ENCODE data around the gene RPL19.
"Not testable (repeated sequence)": the region's sequence is repeated elsewhere in the genome, so short reads cannot be mapped to it uniquely, and the experiment has no call there.

RPL19 gene

DNA sequence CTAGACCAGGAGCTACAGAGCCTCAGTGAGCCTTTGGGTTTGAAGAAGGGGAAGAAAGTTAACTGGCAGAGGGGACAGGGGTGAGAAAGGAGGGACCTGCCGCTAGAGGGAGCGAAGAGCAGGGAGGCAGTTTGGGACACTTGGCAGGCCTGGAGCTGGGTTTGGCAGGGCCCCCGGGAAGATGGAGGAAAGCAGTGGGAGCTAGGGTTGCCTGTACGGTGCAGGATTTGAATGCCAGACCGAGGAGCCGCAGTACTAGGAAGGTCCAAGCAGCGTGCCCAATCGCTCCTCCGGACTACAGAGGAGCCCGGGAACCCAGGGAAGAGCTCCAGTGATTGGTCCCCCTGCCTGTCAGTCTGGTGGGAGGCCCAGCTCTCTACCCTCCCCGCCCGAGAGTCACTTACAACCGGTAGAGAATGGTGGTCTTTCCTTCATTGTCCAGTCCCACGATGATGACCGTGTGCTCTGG lies 35.4 kb upstream of the RPL19 start:
- no peaks in the 10 kb centered on the region for H3K36me3 ChIP-seq (ENCODE audit: control insufficient read depth, insufficient read depth, low read length)

GRCh38 chr17:39165178-39165840 lies 34.8 kb upstream of the RPL19 start:
- no peaks in the 10 kb centered on the region for H3K36me3 ChIP-seq (ENCODE audit: control insufficient read depth, insufficient read depth, low read length)
- H3K9me3 ChIP-seq (ENCODE audit: control insufficient read depth, low read length) = no peaks in the 10 kb centered on the region
- no peak overlapping the region for H3K27ac ChIP-seq (ENCODE audit: insufficient read depth, low read depth, low read length, poor library complexity, severe bottlenecking)
- H3K4me1 ChIP-seq (ENCODE audit: control insufficient read depth, insufficient read depth, low read length) = peaks cover 3% of the 10 kb centered on the region
- WGBS, 2 experiments = 33 to 40% methylated on average over 51 of the region's 51 CpGs
- peaks cover 26% of the 10 kb centered on the region for H3K27me3 ChIP-seq (ENCODE audit: control insufficient read depth, insufficient read depth, low read length, poor library complexity, severe bottlenecking)
- H3K4me3 ChIP-seq (ENCODE audit: insufficient read depth, low read depth, low read length) = peak overlapping the region; percentile 62

More for the DNA sequence above, 35.4 kb upstream of the RPL19 start:
- H3K27me3 ChIP-seq (ENCODE audit: control insufficient read depth, insufficient read depth, low read length, poor library complexity, severe bottlenecking) = peaks cover 26% of the 10 kb centered on the region
- H3K9me3 ChIP-seq (ENCODE audit: control insufficient read depth, low read length) = no peaks in the 10 kb centered on the region
- H3K27ac ChIP-seq (ENCODE audit: insufficient read depth, low read depth, low read length, poor library complexity, severe bottlenecking) = no peak overlapping the region
- H3K4me1 ChIP-seq (ENCODE audit: control insufficient read depth, insufficient read depth, low read length) = peaks cover 3% of the 10 kb centered on the region
- WGBS, 2 experiments = 3 to 4% methylated on average over 15 of the region's 15 CpGs
- H3K4me3 ChIP-seq (ENCODE audit: insufficient read depth, low read depth, low read length) = peak overlapping the region; percentile 62

DNA sequence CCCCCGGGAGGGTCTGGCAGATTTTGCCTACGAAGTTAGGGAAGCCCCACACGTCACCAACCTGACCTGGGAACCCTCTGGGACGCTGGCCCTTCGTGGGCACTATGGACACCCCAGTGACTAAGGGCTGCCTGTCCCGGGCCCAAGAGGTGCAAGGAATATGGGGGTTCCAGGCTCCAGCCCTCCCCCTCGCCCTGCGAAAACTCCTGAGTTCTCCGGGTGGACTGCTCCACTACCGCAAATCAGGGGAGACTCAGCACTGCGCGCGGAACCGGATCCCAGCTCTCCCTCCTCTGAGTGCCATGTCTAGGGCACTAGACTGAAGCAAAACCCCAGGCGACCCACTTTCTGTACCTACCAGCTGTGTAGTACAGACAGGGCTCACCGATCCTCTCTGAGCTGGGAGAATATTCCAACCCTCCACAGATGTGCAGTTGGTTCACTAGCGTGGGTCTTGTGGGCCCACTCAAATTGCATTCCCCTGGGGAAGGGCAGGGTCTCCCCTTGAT lies 34.2 kb upstream of the RPL19 start, which contains the start of gene ARL5C:
Gene ARL5C, minus strand, starts transcription at position 321 of the 509 bp plus-strand sequence. CDS start 401 bp downstream, outside the sequence.
- Histone ChIP-seq H3K4me3 (ENCODE audit: insufficient read depth, low read depth, low read length) (peak within 1 kb of the TSS; percentile 62), H3K36me3 (ENCODE audit: control insufficient read depth, insufficient read depth, low read length) (no peaks in the 10 kb centered on the region), H3K27ac (ENCODE audit: insufficient read depth, low read depth, low read length, poor library complexity, severe bottlenecking) (no peak within 1 kb of the TSS), H3K4me1 (ENCODE audit: control insufficient read depth, insufficient read depth, low read length) (peaks cover 3% of the 10 kb centered on the region), H3K27me3 (ENCODE audit: control insufficient read depth, insufficient read depth, low read length, poor library complexity, severe bottlenecking) (peaks cover 26% of the 10 kb centered on the region), H3K9me3 (ENCODE audit: control insufficient read depth, low read length) (no peaks in the 10 kb centered on the region)
- 84 to 87% methylated on average over 17 of the region's 17 CpGs for WGBS, 2 experiments

GRCh38 chr17:39166437-39167335 lies 33.4 kb upstream of the RPL19 start:
- Histone ChIP-seq H3K27me3 (ENCODE audit: control insufficient read depth, insufficient read depth, low read length, poor library complexity, severe bottlenecking) (peaks cover 26% of the 10 kb centered on the region), H3K36me3 (ENCODE audit: control insufficient read depth, insufficient read depth, low read length) (no peaks in the 10 kb centered on the region), H3K4me1 (ENCODE audit: control insufficient read depth, insufficient read depth, low read length) (peaks cover 3% of the 10 kb centered on the region), H3K4me3 (ENCODE audit: insufficient read depth, low read depth, low read length) (no peak overlapping the region), H3K27ac (ENCODE audit: insufficient read depth, low read depth, low read length, poor library complexity, severe bottlenecking) (no peak overlapping the region), H3K9me3 (ENCODE audit: control insufficient read depth, low read length) (no peaks in the 10 kb centered on the region)
- 65 to 70% methylated on average over 7 of the region's 7 CpGs for WGBS, 2 experiments

GRCh38 chr17:39167476-39167875 lies 32.6 kb upstream of the RPL19 start:
- Histone ChIP-seq H3K4me1 (ENCODE audit: control insufficient read depth, insufficient read depth, low read length) (peaks cover 3% of the 10 kb centered on the region), H3K36me3 (ENCODE audit: control insufficient read depth, insufficient read depth, low read length) (no peaks in the 10 kb centered on the region), H3K4me3 (ENCODE audit: insufficient read depth, low read depth, low read length) (no peak overlapping the region), H3K27me3 (ENCODE audit: control insufficient read depth, insufficient read depth, low read length, poor library complexity, severe bottlenecking) (peaks cover 26% of the 10 kb centered on the region), H3K9me3 (ENCODE audit: control insufficient read depth, low read length) (no peaks in the 10 kb centered on the region), H3K27ac (ENCODE audit: insufficient read depth, low read depth, low read length, poor library complexity, severe bottlenecking) (no peak overlapping the region)
- WGBS, 2 experiments = 68 to 77% methylated on average over 2 of the region's 2 CpGs

DNA sequence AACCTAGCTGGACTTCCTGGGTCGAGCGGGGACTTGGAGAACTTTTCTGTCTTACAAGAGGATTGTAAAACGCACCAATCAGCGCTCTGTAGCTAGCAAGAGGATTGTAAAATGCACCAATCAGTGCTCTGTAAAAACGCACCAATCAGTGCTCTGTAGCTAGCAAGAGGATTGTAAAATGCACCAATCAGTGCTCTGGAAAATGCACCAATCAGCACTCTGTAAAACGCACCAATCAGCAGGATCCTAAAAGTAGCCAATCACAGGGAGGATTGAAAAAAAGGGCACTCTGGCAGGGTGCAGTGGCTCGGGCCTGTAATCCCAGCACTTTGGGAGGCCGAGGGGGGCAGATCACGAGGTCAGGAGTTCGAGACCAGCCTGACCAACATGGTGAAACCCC lies 31.6 kb upstream of the RPL19 start:
- WGBS, 2 experiments = 94 to 95% methylated on average over 10 of the region's 10 CpGs
- not testable (repeated sequence) for H3K4me3 ChIP-seq (ENCODE audit: insufficient read depth, low read depth, low read length); H3K27ac ChIP-seq (ENCODE audit: insufficient read depth, low read depth, low read length, poor library complexity, severe bottlenecking); H3K36me3 ChIP-seq (ENCODE audit: control insufficient read depth, insufficient read depth, low read length); H3K9me3 ChIP-seq (ENCODE audit: control insufficient read depth, low read length); H3K4me1 ChIP-seq (ENCODE audit: control insufficient read depth, insufficient read depth, low read length)
- peaks cover 26% of the 10 kb centered on the region for H3K27me3 ChIP-seq (ENCODE audit: control insufficient read depth, insufficient read depth, low read length, poor library complexity, severe bottlenecking)

GRCh38 chr17:39169101-39169500 lies 31.0 kb upstream of the RPL19 start:
- WGBS, 2 experiments = 93 to 97% methylated on average over 14 of the region's 14 CpGs
- Histone ChIP-seq H3K36me3 (ENCODE audit: control insufficient read depth, insufficient read depth, low read length) (no peaks in the 10 kb centered on the region), H3K9me3 (ENCODE audit: control insufficient read depth, low read length) (no peaks in the 10 kb centered on the region), H3K4me3 (ENCODE audit: insufficient read depth, low read depth, low read length) (no peak overlapping the region), H3K27ac (ENCODE audit: insufficient read depth, low read depth, low read length, poor library complexity, severe bottlenecking) (no peak overlapping the region), H3K27me3 (ENCODE audit: control insufficient read depth, insufficient read depth, low read length, poor library complexity, severe bottlenecking) (peaks cover 26% of the 10 kb centered on the region), H3K4me1 (ENCODE audit: control insufficient read depth, insufficient read depth, low read length) (peaks cover 3% of the 10 kb centered on the region)

GRCh38 chr17:39169518-39169917 lies 30.6 kb upstream of the RPL19 start:
- Histone ChIP-seq H3K27me3 (ENCODE audit: control insufficient read depth, insufficient read depth, low read length, poor library complexity, severe bottlenecking) (peaks cover 26% of the 10 kb centered on the region), H3K36me3 (ENCODE audit: control insufficient read depth, insufficient read depth, low read length) (no peaks in the 10 kb centered on the region), H3K27ac (ENCODE audit: insufficient read depth, low read depth, low read length, poor library complexity, severe bottlenecking) (no peak overlapping the region), H3K4me3 (ENCODE audit: insufficient read depth, low read depth, low read length) (no peak overlapping the region), H3K9me3 (ENCODE audit: control insufficient read depth, low read length) (no peaks in the 10 kb centered on the region), H3K4me1 (ENCODE audit: control insufficient read depth, insufficient read depth, low read length) (peaks cover 5% of the 10 kb centered on the region)
- 84 to 93% methylated on average over 3 of the region's 3 CpGs for WGBS, 2 experiments

GRCh38 chr17:39170109-39170508 lies 30.0 kb upstream of the RPL19 start:
- Histone ChIP-seq H3K27me3 (ENCODE audit: control insufficient read depth, insufficient read depth, low read length, poor library complexity, severe bottlenecking) (peaks cover 23% of the 10 kb centered on the region), H3K36me3 (ENCODE audit: control insufficient read depth, insufficient read depth, low read length) (no peaks in the 10 kb centered on the region), H3K9me3 (ENCODE audit: control insufficient read depth, low read length) (no peaks in the 10 kb centered on the region), H3K4me1 (ENCODE audit: control insufficient read depth, insufficient read depth, low read length) (peaks cover 5% of the 10 kb centered on the region), H3K27ac (ENCODE audit: insufficient read depth, low read depth, low read length, poor library complexity, severe bottlenecking) (no peak overlapping the region), H3K4me3 (ENCODE audit: insufficient read depth, low read depth, low read length) (no peak overlapping the region)
- WGBS, 2 experiments = 88 to 91% methylated on average over 4 of the region's 4 CpGs

DNA sequence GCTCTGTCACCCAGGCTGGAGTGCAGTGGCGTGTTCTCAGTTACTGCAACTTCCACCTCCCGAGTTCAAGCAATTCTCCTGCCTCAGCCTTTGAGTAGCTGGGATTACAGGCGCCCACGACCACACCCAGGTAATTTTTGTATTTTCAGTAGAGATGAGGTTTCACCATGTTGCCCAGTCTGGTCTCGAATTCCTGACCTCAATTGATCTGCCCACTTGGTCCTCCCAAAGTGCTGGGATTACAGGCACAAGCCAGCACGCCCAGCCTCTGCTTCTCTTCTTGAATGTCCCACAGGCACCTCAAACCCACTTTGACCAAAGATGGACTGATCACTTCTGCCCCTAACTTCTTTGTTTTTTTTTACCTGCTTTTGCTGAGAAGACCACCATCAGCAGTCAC lies 29.5 kb upstream of the RPL19 start:
- H3K27me3 ChIP-seq (ENCODE audit: control insufficient read depth, insufficient read depth, low read length, poor library complexity, severe bottlenecking) = peaks cover 18% of the 10 kb centered on the region
- WGBS, 2 experiments = 88 to 91% methylated on average over 6 of the region's 6 CpGs

More for the DNA sequence above, 29.5 kb upstream of the RPL19 start:
- no peak overlapping the region for H3K4me3 ChIP-seq (ENCODE audit: insufficient read depth, low read depth, low read length)
- H3K27ac ChIP-seq (ENCODE audit: insufficient read depth, low read depth, low read length, poor library complexity, severe bottlenecking) = no peak overlapping the region
- no peaks in the 10 kb centered on the region for H3K36me3 ChIP-seq (ENCODE audit: control insufficient read depth, insufficient read depth, low read length)
- H3K4me1 ChIP-seq (ENCODE audit: control insufficient read depth, insufficient read depth, low read length) = peaks cover 5% of the 10 kb centered on the region
- no peaks in the 10 kb centered on the region for H3K9me3 ChIP-seq (ENCODE audit: control insufficient read depth, low read length)

All from ectodermal cell (in vitro differentiated cells).